SU-DHL-6 (cell line): ENCODE measurements around the gene TMPRSS9.

Source experiments
- H2AFZ ChIP-seq: fragments of 200-600 bp; sonication (generic); 2 replicates; pipeline ENCODE4 v1.6.1; 2014; ENCODE audit warnings: low read depth, mild to moderate bottlenecking, moderate library complexity, mixed read lengths, antibody characterized with exemption, low read length; ENCODE audit not compliant: severe bottlenecking
- H3F3A ChIP-seq: fragments of 200-600 bp; shearing (Covaris generic); 2 replicates; pipeline ENCODE4 v1.6.0; 2016; ENCODE audit warnings: antibody characterized with exemption, mild to moderate bottlenecking; ENCODE audit not compliant: insufficient read depth
- H3K27ac ChIP-seq: fragments of 200-600 bp; sonication (generic); 2 replicates; pipeline ENCODE4 v1.5.1; 2016; ENCODE audit warnings: low read depth, mild to moderate bottlenecking, low read length, moderate library complexity, mixed read lengths
- H3K27me3 ChIP-seq: fragments of 200-600 bp; sonication (generic), shearing (Covaris generic); 2 replicates; pipeline ENCODE4 v1.6.0; 2014; ENCODE audit warnings: mild to moderate bottlenecking, low read length
- H3K36me3 ChIP-seq: fragments of 200-600 bp; sonication (generic); 2 replicates; pipeline ENCODE4 v1.6.1; 2014; ENCODE audit warnings: mild to moderate bottlenecking, low read length, mixed read lengths
- H3K4me2 ChIP-seq: fragments of 300-600, 200-600 bp; shearing (Covaris generic), sonication (generic); 2 replicates; pipeline ENCODE4 v1.6.0; 2014; ENCODE audit warnings: low read length, low read depth, mild to moderate bottlenecking; ENCODE audit not compliant: poor library complexity, severe bottlenecking
- H3K4me3 ChIP-seq: fragments of 200-600 bp; sonication (generic); 2 replicates; pipeline ENCODE4 v1.5.1; 2014; ENCODE audit warnings: antibody characterized with exemption, low read length, mild to moderate bottlenecking, mixed read lengths; ENCODE audit not compliant: insufficient read depth, poor library complexity, severe bottlenecking
- H3K79me2 ChIP-seq: fragments of 200-600 bp; sonication (generic); 2 replicates; pipeline ENCODE4 v1.6.1; 2014; ENCODE audit warnings: mild to moderate bottlenecking, low read length, moderate library complexity; ENCODE audit not compliant: insufficient read depth
- H3K9ac ChIP-seq: fragments of 200-600 bp; sonication (generic); 2 replicates; pipeline ENCODE4 v1.7.0; 2014; ENCODE audit warnings: mild to moderate bottlenecking, low read length
- H3K9me2 ChIP-seq: fragments of 200-600 bp; sonication (generic); replicated peaks from 2 replicates; pipeline ENCODE4 v1.6.1; 2014; ENCODE audit warnings: low read length; ENCODE audit not compliant: insufficient read depth
- H3K9me3 ChIP-seq: fragments of 200-600 bp; sonication (generic); 2 replicates; pipeline ENCODE4 v1.6.1; 2014; ENCODE audit warnings: low read length, mixed read lengths; ENCODE audit not compliant: insufficient read depth
- H4K20me1 ChIP-seq: fragments of 200-600 bp; sonication (generic); 2 replicates; pipeline ENCODE4 v1.6.1; 2014; ENCODE audit warnings: low read depth, mild to moderate bottlenecking, antibody characterized with exemption, low read length, moderate library complexity, mixed read lengths
- EZH2phosphoT487 ChIP-seq: fragments of 200-600 bp; sonication (generic), shearing (Covaris generic); conservative IDR thresholded peaks from 2 replicates; pipeline ENCODE4 v1.6.1; 2018; ENCODE audit warnings: mild to moderate bottlenecking, antibody characterized with exemption, low read length, moderate library complexity, mixed read lengths
- TF ChIP-seq, protein P1 (sequence below): fragments of 200-600 bp; sonication (generic); IDR thresholded peaks from one replicate; pipeline ENCODE4 v1.5.1; 2017; ENCODE audit warnings: antibody characterized with exemption, mild to moderate bottlenecking, low read length, moderate library complexity; ENCODE audit not compliant: insufficient read depth, poor library complexity, severe bottlenecking

TMPRSS9 gene

GRCh38 chr19:2341982-2342381 lies 18.1 kb upstream of the TMPRSS9 start:
- TF ChIP-seq, protein P1, sequence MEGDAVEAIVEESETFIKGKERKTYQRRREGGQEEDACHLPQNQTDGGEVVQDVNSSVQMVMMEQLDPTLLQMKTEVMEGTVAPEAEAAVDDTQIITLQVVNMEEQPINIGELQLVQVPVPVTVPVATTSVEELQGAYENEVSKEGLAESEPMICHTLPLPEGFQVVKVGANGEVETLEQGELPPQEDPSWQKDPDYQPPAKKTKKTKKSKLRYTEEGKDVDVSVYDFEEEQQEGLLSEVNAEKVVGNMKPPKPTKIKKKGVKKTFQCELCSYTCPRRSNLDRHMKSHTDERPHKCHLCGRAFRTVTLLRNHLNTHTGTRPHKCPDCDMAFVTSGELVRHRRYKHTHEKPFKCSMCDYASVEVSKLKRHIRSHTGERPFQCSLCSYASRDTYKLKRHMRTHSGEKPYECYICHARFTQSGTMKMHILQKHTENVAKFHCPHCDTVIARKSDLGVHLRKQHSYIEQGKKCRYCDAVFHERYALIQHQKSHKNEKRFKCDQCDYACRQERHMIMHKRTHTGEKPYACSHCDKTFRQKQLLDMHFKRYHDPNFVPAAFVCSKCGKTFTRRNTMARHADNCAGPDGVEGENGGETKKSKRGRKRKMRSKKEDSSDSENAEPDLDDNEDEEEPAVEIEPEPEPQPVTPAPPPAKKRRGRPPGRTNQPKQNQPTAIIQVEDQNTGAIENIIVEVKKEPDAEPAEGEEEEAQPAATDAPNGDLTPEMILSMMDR: no peak
- no peak for TF ChIP-seq EZH2phosphoT487
- H3F3A ChIP-seq: no peaks in the 10 kb centered on the region
- H3K27ac ChIP-seq: no peak overlapping the region
- H3K4me3 ChIP-seq: no peak overlapping the region
- no peaks in the 10 kb centered on the region for H3K79me2 ChIP-seq
- H3K9ac ChIP-seq: no peak overlapping the region
- H2AFZ ChIP-seq: no peak overlapping the region
- no peaks in the 10 kb centered on the region for H3K27me3 ChIP-seq
- no peaks in the 10 kb centered on the region for H4K20me1 ChIP-seq
- no peaks in the 10 kb centered on the region for H3K9me2 ChIP-seq
- H3K4me2 ChIP-seq: no peak overlapping the region
- no peaks in the 10 kb centered on the region for H3K9me3 ChIP-seq
- no peaks in the 10 kb centered on the region for H3K36me3 ChIP-seq

- no peak overlapping the region for H3K4me3 ChIP-seq
- no peak overlapping the region for H3K27ac ChIP-seq
- H3K79me2 ChIP-seq: no peaks in the 10 kb centered on the region
- H3F3A ChIP-seq: no peaks in the 10 kb centered on the region
- H3K36me3 ChIP-seq: no peaks in the 10 kb centered on the region
- no peak overlapping the region for H3K4me2 ChIP-seq
- no peak overlapping the region for H2AFZ ChIP-seq
- TF ChIP-seq, protein P1: no peak
- TF ChIP-seq EZH2phosphoT487: no peak
- no peak overlapping the region for H3K9ac ChIP-seq
- no peaks in the 10 kb centered on the region for H4K20me1 ChIP-seq
- H3K9me3 ChIP-seq: no peaks in the 10 kb centered on the region
- H3K27me3 ChIP-seq: no peaks in the 10 kb centered on the region
- no peaks in the 10 kb centered on the region for H3K9me2 ChIP-seq
These were observed 17.3 kb upstream of the TMPRSS9 start for GRCh38 chr19:2342656-2343288.

DNA sequence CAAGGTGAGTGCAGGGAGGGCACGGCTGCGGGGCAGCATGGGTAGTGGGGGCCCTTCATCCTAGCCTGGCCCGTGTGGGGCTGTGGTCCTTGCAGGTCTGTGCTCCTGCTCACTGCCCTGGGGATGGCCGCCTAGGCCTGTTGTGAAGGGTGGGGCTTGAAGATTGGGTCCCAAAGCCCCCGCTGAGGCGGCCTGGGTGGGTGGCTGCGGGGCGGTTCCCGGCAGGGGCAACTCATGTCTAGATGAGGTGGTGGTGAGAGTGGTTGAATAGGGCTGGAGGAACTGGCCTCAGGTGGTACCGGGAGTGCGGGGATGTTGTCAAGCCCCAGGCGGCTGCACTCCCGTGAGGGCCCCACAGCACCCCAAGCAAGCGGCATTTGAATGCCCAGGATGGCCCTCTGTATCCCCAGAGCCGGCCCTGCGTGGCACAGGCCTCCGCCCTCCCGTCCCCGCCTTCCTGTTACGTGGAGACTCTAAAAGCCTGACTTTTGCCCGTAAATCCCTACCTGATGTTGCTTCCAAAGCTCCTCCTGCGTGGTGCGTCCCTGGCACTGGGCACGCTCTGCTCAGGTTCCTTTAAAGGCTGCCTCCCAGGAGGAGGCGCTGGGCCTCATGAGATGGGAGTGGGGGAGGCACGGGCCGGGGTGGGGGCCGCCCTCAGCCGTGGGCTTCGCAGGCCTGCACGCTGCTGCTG lies 16.6 kb upstream of the TMPRSS9 start:
- Histone ChIP-seq H3K4me3 (no peak overlapping the region), H3K36me3 (no peaks in the 10 kb centered on the region), H3F3A (no peaks in the 10 kb centered on the region), H3K9me2 (no peaks in the 10 kb centered on the region), H2AFZ (no peak overlapping the region), H3K4me2 (no peak overlapping the region), H3K27me3 (no peaks in the 10 kb centered on the region), H3K79me2 (no peaks in the 10 kb centered on the region), H3K9me3 (no peaks in the 10 kb centered on the region), H3K9ac (no peak overlapping the region), H3K27ac (no peak overlapping the region), H4K20me1 (no peaks in the 10 kb centered on the region)
- TF ChIP-seq EZH2phosphoT487: no peak
- TF ChIP-seq, protein P1: no peak
